Liver (tissue), 9 donors: Measurements from ENCODE around the gene OBI1. TPM values are rescaled to one million over a fixed set of nuclear protein-coding genes. Genes with fewer than 3 reads are reported as not detected.

ENCODE experiments used
- DNase-seq: peaks from one replicate; pipeline ENCODE4 v3.0.0-alpha.2; 2017; ENCODE audit warnings: low spot score
- H3K27ac ChIP-seq, 2 donors: one replicate each; pipeline ENCODE4 v1.7.0; 2013; ENCODE audit warnings: inconsistent platforms in 2 of 2, low read length in 2 of 2, control low read depth in 1 of 2, low read depth in 1 of 2, mild to moderate bottlenecking in 1 of 2
- H3K27me3 ChIP-seq, 4 donors: one replicate each; pipeline versions ENCODE4 v1.6.1 to v1.7.0; 2013; ENCODE audit warnings: low read length in 3 of 4, inconsistent platforms in 1 of 4, mild to moderate bottlenecking in 1 of 4, moderate library complexity in 1 of 4; ENCODE audit not compliant: control insufficient read depth in 4 of 4, insufficient read depth in 4 of 4
- H3K36me3 ChIP-seq, 4 donors: one replicate each; pipeline versions ENCODE4 v1.6.1 to v1.7.0; 2013; ENCODE audit warnings: low read length in 3 of 4, mild to moderate bottlenecking in 3 of 4, low read depth in 1 of 4, moderate library complexity in 1 of 4; ENCODE audit not compliant: control insufficient read depth in 4 of 4, insufficient read depth in 3 of 4
- H3K4me1 ChIP-seq, 4 donors: one replicate each; pipeline versions ENCODE4 v1.6.1 to v1.7.0; 2013; ENCODE audit warnings: low read length in 3 of 4, mild to moderate bottlenecking in 3 of 4, moderate library complexity in 1 of 4; ENCODE audit not compliant: control insufficient read depth in 4 of 4, insufficient read depth in 4 of 4
- H3K4me3 ChIP-seq, 3 donors: one replicate each; pipeline versions ENCODE4 v1.6.1 to v1.7.0; 2013; ENCODE audit warnings: low read length in 3 of 3, control low read depth in 1 of 3, low read depth in 1 of 3, mild to moderate bottlenecking in 1 of 3
- H3K9ac ChIP-seq, 2 donors: one replicate each; pipeline ENCODE4 v1.7.0; 2013; ENCODE audit warnings: low read length in 2 of 2, mild to moderate bottlenecking in 2 of 2, moderate library complexity in 2 of 2, control low read depth in 1 of 2, low read depth in 1 of 2
- H3K9me3 ChIP-seq, 4 donors: one replicate each; pipeline versions ENCODE4 v1.6.1 to v1.7.0; 2013; ENCODE audit warnings: low read length in 3 of 4; ENCODE audit not compliant: control insufficient read depth in 4 of 4
- ATF3 ChIP-seq: IDR thresholded peaks from 2 replicates; pipeline ENCODE4 v1.6.1; 2016; ENCODE audit warnings: antibody characterized with exemption
- CTCF ChIP-seq: fragments of 150-350 bp; IDR thresholded peaks from 2 replicates; pipeline ENCODE4 v1.5.1; 2017; ENCODE audit warnings: improper control_type of control experiment, low read depth, low read length; ENCODE audit not compliant: missing input control
- EGR1 ChIP-seq, 2 donors: IDR thresholded peaks; 2 replicates each; pipeline ENCODE4 v1.6.1; 2016 to 2018; ENCODE audit warnings: antibody characterized with exemption in 2 of 2, low read depth in 2 of 2
- HNF4A ChIP-seq, 2 donors: conservative IDR thresholded peaks; 2 replicates each; pipeline ENCODE4 v1.6.1; 2016; ENCODE audit warnings: antibody characterized with exemption in 2 of 2, mild to moderate bottlenecking in 2 of 2
- JUND ChIP-seq, 2 donors: IDR thresholded peaks; 2 replicates each; pipeline ENCODE4 v1.6.1; 2016; ENCODE audit warnings: antibody characterized with exemption in 2 of 2
- NR2F2 ChIP-seq: IDR thresholded peaks from 2 replicates; pipeline ENCODE4 v1.6.1; 2016; ENCODE audit warnings: antibody characterized with exemption
- REST ChIP-seq: IDR thresholded peaks from 2 replicates; pipeline ENCODE4 v1.6.1; 2016; ENCODE audit warnings: antibody characterized with exemption, mild to moderate bottlenecking
- RXRA ChIP-seq, 2 donors: IDR thresholded peaks; 2 replicates each; pipeline ENCODE4 v1.6.1; 2017 to 2018; ENCODE audit warnings: antibody characterized with exemption in 2 of 2, mild to moderate bottlenecking in 1 of 2
- SP1 ChIP-seq: IDR thresholded peaks from 2 replicates; pipeline ENCODE4 v1.6.1; 2018; ENCODE audit warnings: antibody characterized with exemption, mild to moderate bottlenecking
- WGBS: extraction: QIAGEN DNeasy Blood & Tissue Kit; methylation state at CpG from one replicate; pipeline ENCODE4 v1.1.7; 2013; 5-methylcytosine and 5-hydroxymethylcytosine counted together
- polyA plus RNA-seq, 2 donors: library from polyadenylated mRNA; stranded (reverse) in 1 of 2; unstranded in 1 of 2; fragments of 200-250 nt in 1 of 2; fragments of >200 nt in 1 of 2; fragmentation: Nextera tagmentation in 1 of 2; extraction: Ambion mirVana in 1 of 2; gene quantifications; one replicate each; pipeline versions ENCODE4 v1.2.1 to v1.2.3, GENCODE V29; 2013 to 2015
- total RNA-seq, 2 donors: library from RNA; depleted of rRNA; stranded (reverse); fragments of >200 nt; gene quantifications; one replicate each; pipeline ENCODE4 v1.2.3, GENCODE V29; 2014
- donor health status: healthy.
- donor health status: healthy.
- donor health status: healthy.
- donor health status: healthy.
- donor health status: healthy.

The OBI1 gene
- total and polyA plus RNA-seq, 4 donors: 1.7 to 8.9 (median 3.0) TPM

DNA sequence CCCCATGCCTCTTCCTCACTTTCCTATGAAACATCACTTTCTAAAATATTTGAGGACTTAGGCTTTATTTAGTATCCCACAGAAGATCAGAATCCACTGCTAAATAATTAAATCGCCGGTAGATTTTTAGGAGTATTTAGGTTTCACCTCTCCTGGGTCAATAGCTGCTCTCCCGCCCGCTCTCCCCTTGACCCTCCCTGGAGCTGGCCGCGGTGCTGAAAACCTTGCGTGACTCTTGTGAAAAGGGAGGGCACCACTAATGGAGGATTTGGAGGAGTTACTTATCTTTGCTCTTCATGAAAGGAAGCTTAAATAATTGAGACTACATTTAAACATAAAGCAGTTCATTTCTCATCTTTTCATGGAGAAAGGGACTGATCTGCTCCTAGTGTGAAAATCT, 69.7 kb downstream of the OBI1 start:
- Histone ChIP-seq H3K27ac (no peak overlapping the region), H3K9me3 (peaks cover 0 to 3% (median 0%) of the 10 kb centered on the region in 4 donors), H3K4me3 (no peak overlapping the region), H3K9ac (no peak overlapping the region), H3K36me3 (no peaks in the 10 kb centered on the region), H3K4me1 (peaks cover 0 to 5% (median 0%) of the 10 kb centered on the region in 4 donors), H3K27me3 (peaks cover 2 to 30% (median 14%) of the 10 kb centered on the region in 4 donors)
- 5% methylated on average over 7 of the region's 7 CpGs for WGBS
- TF ChIP-seq REST (peak; percentile 99), JUND (IDR thresholded peaks at IDR 0.05) (no peak), CTCF (no peak), NR2F2 (no peak), EGR1 (IDR thresholded peaks at IDR 0.05; ENCODE audit: low read depth in 2 of 2) (no peak), HNF4A (conservative IDR thresholded peaks at IDR 0.05) (no peak), RXRA (IDR thresholded peaks at IDR 0.05) (peak in 1 of 2 donors; percentile 23), ATF3 (no peak)
- peak; percentile 63 for DNase-seq

DNA sequence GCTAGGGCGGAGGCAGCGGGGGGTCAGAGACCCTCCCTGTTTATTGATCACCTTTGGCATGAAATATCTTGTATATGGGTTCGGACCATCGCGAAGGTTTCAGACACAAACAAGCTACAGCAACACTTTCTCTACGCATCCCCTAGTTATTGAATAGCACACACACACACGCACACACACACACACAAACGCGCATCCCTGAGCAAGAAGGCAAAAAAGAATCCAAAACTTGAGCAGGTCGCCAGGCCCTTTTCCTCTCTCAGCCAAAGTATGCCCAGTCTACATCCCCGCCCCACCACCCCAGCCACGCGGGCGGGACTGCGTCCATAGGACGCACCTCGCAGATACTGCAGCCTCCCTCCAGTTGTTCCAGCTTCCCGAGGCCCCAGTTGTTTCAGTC, 71.6 kb downstream of the OBI1 start:
- Histone ChIP-seq H3K27ac (no peak overlapping the region), H3K4me1 (no peaks in the 10 kb centered on the region), H3K36me3 (no peaks in the 10 kb centered on the region), H3K9ac (no peak overlapping the region), H3K4me3 (no peak overlapping the region), H3K9me3 (no peaks in the 10 kb centered on the region), H3K27me3 (peaks cover 2 to 14% (median 8%) of the 10 kb centered on the region in 4 donors)
- DNase-seq: no peak
- WGBS: 13% methylated on average over 18 of the region's 18 CpGs
- TF ChIP-seq NR2F2 (no peak), EGR1 (IDR thresholded peaks at IDR 0.05; ENCODE audit: low read depth in 2 of 2) (no peak), SP1 (no peak), REST (no peak), RXRA (IDR thresholded peaks at IDR 0.05) (no peak)
